Activated naive CD4-positive, alpha-beta T cell treated with anti-CD3 and anti-CD28 coated beads for 36 hours (primary cell): ENCODE results near the gene EHBP1. TPM values are rescaled to one million over a fixed set of nuclear protein-coding genes. Genes with fewer than 3 reads are reported as not detected.
"Not testable (repeated sequence)": the region's sequence is repeated elsewhere in the genome, so short reads cannot be mapped to it uniquely, and the experiment has no call there.

Experiments used
- CTCF ChIA-PET: fragments of 350-600 bp; sonication (Branson Sonifier 250); formaldehyde crosslinking; loops from one replicate; lab custom pipeline; 2021; ENCODE audit warnings: antibody characterized with exemption; lab: Charles Lee
- DNase-seq: peaks from one replicate; pipeline ENCODE4 v3.0.0-alpha.2; 2020
- H3K27ac Mint-ChIP-seq: one replicate; pipeline ENCODE4 v1.8.0; 2021; ENCODE audit warnings: mild to moderate bottlenecking, mixed read lengths
- H3K27me3 Mint-ChIP-seq: one replicate; pipeline ENCODE4 v1.8.0; 2021; ENCODE audit warnings: low read depth, mixed read lengths
- H3K36me3 Mint-ChIP-seq: one replicate; pipeline ENCODE4 v1.8.0; 2021; ENCODE audit warnings: low read depth, mixed read lengths
- H3K4me1 Mint-ChIP-seq: one replicate; pipeline ENCODE4 v1.8.0; 2021; ENCODE audit warnings: low read depth, mixed read lengths
- H3K4me3 Mint-ChIP-seq: one replicate; pipeline ENCODE4 v1.8.0; 2021; ENCODE audit warnings: mild to moderate bottlenecking, moderate library complexity, mixed read lengths
- H3K9me3 Mint-ChIP-seq: one replicate; pipeline ENCODE4 v1.8.0; 2021; ENCODE audit warnings: mixed read lengths
- intact Hi-C: fragments of 100-400 bp; cut with micrococcal nuclease; formaldehyde crosslinking; loops from one replicate; pipeline ENCODE4 v1.15.1; 2023
- total RNA-seq, 2 experiments: library from RNA; stranded (reverse); gene quantifications; one replicate each; pipeline ENCODE4 v1.2.3, GENCODE V29; 2021

The EHBP1 gene
- total RNA-seq, 2 experiments from 2014 or later: 17.4 to 17.5 TPM

- Mint-ChIP-seq H3K4me3 (no peak overlapping the region), H3K36me3 (peaks cover 8% of the 10 kb centered on the region), H3K27me3 (no peaks in the 10 kb centered on the region), H3K9me3 (no peaks in the 10 kb centered on the region), H3K27ac (no peak overlapping the region), H3K4me1 (peaks cover 7% of the 10 kb centered on the region)
- CTCF ChIA-PET: interaction anchor here (1.2 kb wide), 1 partner anchor 287 kb away, joined by 3 read pairs; no protein-coding TSS in a partner anchor
- intact Hi-C loops: no loop called here
- DNase-seq: no peak
Observed at GRCh38 chr2:62743506-62743905, 38.0 kb downstream of the EHBP1 start.

GRCh38 chr2:62744603-62745002 is 39.1 kb downstream of the EHBP1 start:
- Mint-ChIP-seq H3K9me3 (peaks cover 3% of the 10 kb centered on the region), H3K4me3 (no peak overlapping the region), H3K27ac (no peak overlapping the region), H3K4me1 (peaks cover 5% of the 10 kb centered on the region), H3K27me3 (no peaks in the 10 kb centered on the region), H3K36me3 (peaks cover 13% of the 10 kb centered on the region)
- DNase-seq: no peak
- intact Hi-C loops: no loop called here
- CTCF ChIA-PET: no interaction called here

GRCh38 chr2:62745891-62746481 is 40.5 kb downstream of the EHBP1 start:
- H3K4me1 Mint-ChIP-seq: peaks cover 5% of the 10 kb centered on the region
- H3K36me3 Mint-ChIP-seq: peaks cover 24% of the 10 kb centered on the region
- CTCF ChIA-PET: interaction anchor here (1.4 kb wide), 1 partner anchor 308 kb away, joined by 3 read pairs; no protein-coding TSS in a partner anchor
- DNase-seq: no peak
- H3K4me3 Mint-ChIP-seq: no peak overlapping the region
- H3K27me3 Mint-ChIP-seq: no peaks in the 10 kb centered on the region
- no peak overlapping the region for H3K27ac Mint-ChIP-seq
- peaks cover 11% of the 10 kb centered on the region for H3K9me3 Mint-ChIP-seq
- intact Hi-C loops: no loop called here

- no peak overlapping the region for H3K27ac Mint-ChIP-seq
- H3K36me3 Mint-ChIP-seq: peaks cover 34% of the 10 kb centered on the region
- no peaks in the 10 kb centered on the region for H3K27me3 Mint-ChIP-seq
- intact Hi-C loops: no loop called here
- CTCF ChIA-PET: no interaction called here
- peaks cover 7% of the 10 kb centered on the region for H3K4me1 Mint-ChIP-seq
- H3K9me3 Mint-ChIP-seq: peaks cover 14% of the 10 kb centered on the region
- no peak for DNase-seq
- H3K4me3 Mint-ChIP-seq: no peak overlapping the region
Observed at GRCh38 chr2:62747169-62747568, 41.7 kb downstream of the EHBP1 start.

GRCh38 chr2:62747876-62748275 is 42.4 kb downstream of the EHBP1 start:
- H3K4me3 Mint-ChIP-seq: no peak overlapping the region
- CTCF ChIA-PET: no interaction called here
- H3K27me3 Mint-ChIP-seq: no peaks in the 10 kb centered on the region
- peaks cover 16% of the 10 kb centered on the region for H3K9me3 Mint-ChIP-seq
- H3K27ac Mint-ChIP-seq: no peak overlapping the region
- H3K36me3 Mint-ChIP-seq: peaks cover 39% of the 10 kb centered on the region
- intact Hi-C loops: no loop called here
- peaks cover 4% of the 10 kb centered on the region for H3K4me1 Mint-ChIP-seq
- no peak for DNase-seq

GRCh38 chr2:62749111-62749510 is 43.6 kb downstream of the EHBP1 start:
- H3K4me1 Mint-ChIP-seq, CTCF ChIA-PET, DNase-seq, intact Hi-C loops, H3K4me3 Mint-ChIP-seq, H3K27ac Mint-ChIP-seq, H3K27me3 Mint-ChIP-seq: not testable (repeated sequence)
- Mint-ChIP-seq H3K9me3 (peaks cover 16% of the 10 kb centered on the region), H3K36me3 (peaks cover 46% of the 10 kb centered on the region)

- peaks cover 5% of the 10 kb centered on the region for H3K9me3 Mint-ChIP-seq
- no peak overlapping the region for H3K27ac Mint-ChIP-seq
- intact Hi-C loops: no loop called here
- H3K27me3 Mint-ChIP-seq: no peaks in the 10 kb centered on the region
- H3K4me1 Mint-ChIP-seq: peaks cover under 1% of the 10 kb centered on the region
- CTCF ChIA-PET: interaction anchor here (1.0 kb wide), 1 partner anchor 17 kb away, joined by 3 read pairs; no protein-coding TSS in a partner anchor
- no peak overlapping the region for H3K4me3 Mint-ChIP-seq
- no peak for DNase-seq
- H3K36me3 Mint-ChIP-seq: peaks cover 23% of the 10 kb centered on the region
Observed at GRCh38 chr2:62757029-62757428, 51.5 kb downstream of the EHBP1 start.

GRCh38 chr2:62760026-62760425 is 54.5 kb downstream of the EHBP1 start:
- intact Hi-C loops: no loop called here
- no peak overlapping the region for H3K4me3 Mint-ChIP-seq
- H3K4me1 Mint-ChIP-seq: no peaks in the 10 kb centered on the region
- CTCF ChIA-PET: no interaction called here
- H3K36me3 Mint-ChIP-seq: peaks cover 6% of the 10 kb centered on the region
- no peak overlapping the region for H3K27ac Mint-ChIP-seq
- peaks cover 1% of the 10 kb centered on the region for H3K9me3 Mint-ChIP-seq
- no peak for DNase-seq
- no peaks in the 10 kb centered on the region for H3K27me3 Mint-ChIP-seq

- DNase-seq: no peak
- CTCF ChIA-PET: no interaction called here
- Mint-ChIP-seq H3K9me3 (no peaks in the 10 kb centered on the region), H3K27ac (no peak overlapping the region), H3K4me1 (no peaks in the 10 kb centered on the region), H3K36me3 (peaks cover 2% of the 10 kb centered on the region), H3K4me3 (no peak overlapping the region), H3K27me3 (no peaks in the 10 kb centered on the region)
- intact Hi-C loops: no loop called here
Observed at GRCh38 chr2:62760555-62760954, 55.0 kb downstream of the EHBP1 start.

- H3K27ac Mint-ChIP-seq: no peak overlapping the region
- peaks cover 3% of the 10 kb centered on the region for H3K9me3 Mint-ChIP-seq
- CTCF ChIA-PET: interaction anchor here (0.8 to 1.4 kb wide), 2 partner anchors 10 to 13 kb away, joined by 5 to 11 read pairs; no protein-coding TSS in a partner anchor
- H3K4me1 Mint-ChIP-seq: no peaks in the 10 kb centered on the region
- DNase-seq: no peak
- H3K27me3 Mint-ChIP-seq: no peaks in the 10 kb centered on the region
- no peak overlapping the region for H3K4me3 Mint-ChIP-seq
- peaks cover 11% of the 10 kb centered on the region for H3K36me3 Mint-ChIP-seq
- intact Hi-C loops: no loop called here
Observed at GRCh38 chr2:62765619-62766376, 60.3 kb downstream of the EHBP1 start.

GRCh38 chr2:62768615-62769014 is 63.1 kb downstream of the EHBP1 start:
- H3K27ac Mint-ChIP-seq: no peak overlapping the region
- H3K27me3 Mint-ChIP-seq: no peaks in the 10 kb centered on the region
- CTCF ChIA-PET: interaction anchor here (1.0 to 1.5 kb wide), 2 partner anchors 311 to 312 kb away, joined by 3 to 4 read pairs; no protein-coding TSS in a partner anchor
- H3K36me3 Mint-ChIP-seq: peaks cover 11% of the 10 kb centered on the region
- no peak overlapping the region for H3K4me3 Mint-ChIP-seq
- peaks cover 3% of the 10 kb centered on the region for H3K9me3 Mint-ChIP-seq
- H3K4me1 Mint-ChIP-seq: peaks cover 1% of the 10 kb centered on the region
- DNase-seq: no peak
- intact Hi-C loops: no loop called here

- no peaks in the 10 kb centered on the region for H3K27me3 Mint-ChIP-seq
- H3K36me3 Mint-ChIP-seq: peaks cover 11% of the 10 kb centered on the region
- peaks cover 1% of the 10 kb centered on the region for H3K4me1 Mint-ChIP-seq
- DNase-seq: no peak
- H3K4me3 Mint-ChIP-seq: no peak overlapping the region
- intact Hi-C loops: no loop called here
- CTCF ChIA-PET: interaction anchor here (9.3 kb wide), 1 partner anchor 313 kb away, joined by 75 read pairs; no protein-coding TSS in a partner anchor
- H3K27ac Mint-ChIP-seq: no peak overlapping the region
- H3K9me3 Mint-ChIP-seq: peaks cover 3% of the 10 kb centered on the region
Observed at GRCh38 chr2:62770629-62771028, 65.1 kb downstream of the EHBP1 start.
